ENCODE measurements around the gene CHRNB1.

The CHRNB1 gene

DNA sequence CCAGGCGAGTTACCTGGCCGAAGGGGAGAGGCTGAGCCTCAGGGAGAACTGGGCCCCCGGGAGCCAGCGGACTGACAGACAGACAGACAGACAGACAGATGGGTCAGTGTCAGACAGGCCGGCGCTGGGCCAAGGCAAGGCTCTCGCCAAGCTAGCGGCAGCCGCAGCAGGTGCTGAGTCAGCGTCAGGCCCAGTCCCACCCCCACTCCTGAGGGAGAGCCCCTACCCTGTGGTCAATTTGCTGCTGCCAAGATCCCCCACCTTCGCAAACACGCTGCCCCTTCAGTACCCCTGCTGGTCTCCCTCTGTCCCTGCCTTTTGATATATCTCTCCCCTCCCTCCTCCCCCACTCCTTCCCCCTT lies 4.0 kb upstream of the CHRNB1 start:
- FAIRE-seq (no peak), DNase-seq (ENCODE audit: insufficient read length) (no peak)
- TF ChIP-seq POLR2A (IDR thresholded peaks at IDR 0.05; ENCODE audit: low read depth, low read length) (no peak), POLR2AphosphoS5 (IDR thresholded peaks at IDR 0.05; ENCODE audit: low read depth, low read length) (no peak), TAF1 (IDR thresholded peaks at IDR 0.05; ENCODE audit: borderline replicate concordance, low read depth, low read length) (no peak)

DNA sequence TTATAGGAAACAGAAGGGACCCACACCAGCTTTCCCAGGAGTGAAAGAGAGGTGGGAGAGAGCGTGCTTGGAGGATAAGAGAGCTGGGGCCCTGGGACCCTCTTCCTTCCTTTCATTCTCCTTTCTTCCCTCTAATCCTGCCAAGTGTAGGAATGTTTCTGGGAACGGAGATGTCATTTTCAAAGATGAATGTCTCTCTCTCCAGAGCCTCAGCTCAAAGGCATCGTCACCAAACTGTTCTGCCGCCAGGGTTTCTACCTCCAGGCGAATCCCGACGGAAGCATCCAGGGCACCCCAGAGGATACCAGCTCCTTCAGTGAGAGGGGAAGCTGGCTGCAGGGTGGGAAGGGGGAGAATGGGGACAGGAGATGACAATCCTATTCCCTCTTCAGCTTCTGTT lies 3.6 kb upstream of the CHRNB1 start:
- DNase-seq (ENCODE audit: insufficient read length) = no peak
- TF ChIP-seq TAF1 (IDR thresholded peaks at IDR 0.05; ENCODE audit: borderline replicate concordance, low read depth, low read length) (no peak), POLR2A (IDR thresholded peaks at IDR 0.05; ENCODE audit: low read depth, low read length) (no peak), POLR2AphosphoS5 (IDR thresholded peaks at IDR 0.05; ENCODE audit: low read depth, low read length) (no peak)
- no peak for FAIRE-seq

DNA sequence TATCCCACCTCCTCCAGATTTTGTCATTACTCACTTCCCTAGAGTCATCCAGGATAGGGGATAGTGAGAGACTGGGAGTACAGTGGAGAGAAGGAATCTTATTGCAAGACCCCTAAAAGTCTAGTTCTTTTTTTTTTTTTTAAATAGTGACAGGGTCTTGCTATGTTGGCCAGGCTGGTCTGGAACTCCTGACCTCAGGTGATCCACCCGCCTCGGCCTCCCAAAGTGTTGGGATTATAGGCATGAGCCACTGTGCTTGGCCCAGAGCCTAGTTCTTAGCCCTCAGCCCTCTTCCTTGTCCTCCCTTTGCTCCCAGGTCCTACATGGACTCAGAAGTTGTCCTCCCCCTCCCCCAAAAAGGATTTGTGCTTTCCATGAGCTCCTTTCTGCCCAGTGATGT lies 2.7 kb upstream of the CHRNB1 start:
- TF ChIP-seq TAF1 (IDR thresholded peaks at IDR 0.05; ENCODE audit: borderline replicate concordance, low read depth, low read length) (no peak), POLR2AphosphoS5 (IDR thresholded peaks at IDR 0.05; ENCODE audit: low read depth, low read length) (no peak), POLR2A (IDR thresholded peaks at IDR 0.05; ENCODE audit: low read depth, low read length) (no peak)
- FAIRE-seq = no peak
- no peak for DNase-seq (ENCODE audit: insufficient read length)

DNA sequence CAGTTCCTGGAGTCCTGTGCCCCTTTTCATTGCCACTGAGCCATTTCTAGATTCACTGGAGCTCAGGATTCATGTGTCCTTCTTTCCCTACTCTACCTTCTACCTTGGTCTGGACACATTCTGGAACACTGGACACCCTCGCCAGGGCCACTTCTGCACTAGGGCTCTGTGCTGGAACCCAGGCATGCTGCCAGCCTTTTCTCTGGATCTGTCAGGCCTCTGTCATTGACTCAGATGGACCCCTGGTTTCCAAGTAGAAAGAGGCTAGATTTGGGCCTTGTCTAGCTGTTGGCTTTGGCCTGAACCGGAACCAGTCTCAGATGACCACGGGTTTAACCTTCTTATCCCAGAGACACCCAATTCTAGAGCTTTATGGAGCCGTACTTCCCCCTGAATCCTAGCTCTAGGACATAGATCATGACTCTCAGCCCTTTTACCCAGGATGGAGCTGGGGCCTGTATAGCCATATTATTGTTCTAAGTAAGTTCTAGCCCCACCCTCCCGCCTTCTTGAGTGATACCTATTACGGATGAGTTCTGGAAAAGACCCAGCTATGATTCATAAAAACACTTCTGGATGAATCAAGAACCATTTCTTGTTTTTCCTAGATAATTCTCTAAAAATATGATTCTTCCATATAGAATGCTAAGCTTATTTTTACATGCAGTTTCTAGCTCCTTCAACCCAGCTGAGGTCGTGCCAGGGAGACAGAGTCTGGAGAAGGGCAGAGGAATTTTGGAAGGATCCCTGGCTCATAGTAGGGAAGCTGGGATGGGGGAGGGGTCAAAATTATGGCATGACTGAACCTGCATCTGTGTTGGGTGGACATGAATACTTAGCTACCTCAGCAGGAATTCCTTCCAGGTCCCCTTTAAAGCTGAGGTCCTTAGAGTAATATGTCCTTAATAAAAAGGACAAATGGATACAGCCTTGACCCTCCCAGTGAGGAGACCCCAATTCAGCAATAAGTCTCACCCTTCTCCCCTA lies 1.1 kb upstream of the CHRNB1 start:
- DNase-seq (ENCODE audit: insufficient read length) (no peak), FAIRE-seq (no peak)
- TF ChIP-seq TAF1 (IDR thresholded peaks at IDR 0.05; ENCODE audit: borderline replicate concordance, low read depth, low read length) = no peak
- TF ChIP-seq POLR2AphosphoS5 (IDR thresholded peaks at IDR 0.05; ENCODE audit: low read depth, low read length) = no peak
- TF ChIP-seq POLR2A (IDR thresholded peaks at IDR 0.05; ENCODE audit: low read depth, low read length) = no peak

DNA sequence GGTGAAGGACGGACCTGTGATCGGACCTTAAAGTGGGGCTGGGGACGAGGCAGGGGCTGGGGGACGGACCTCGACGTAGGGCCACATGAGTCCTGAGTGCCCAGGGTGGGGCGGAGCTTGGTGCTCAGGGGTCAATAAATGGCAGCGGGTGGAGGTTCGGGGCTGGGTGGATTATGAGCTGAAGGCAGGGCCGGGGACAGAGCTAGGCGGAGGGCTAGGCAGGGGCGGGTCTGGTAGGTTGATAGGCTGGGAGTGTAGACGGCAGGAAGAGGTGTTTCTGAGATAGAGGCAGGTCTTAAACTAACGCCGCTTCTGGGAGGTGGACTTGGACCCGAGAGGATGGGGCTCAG lies 733 bp downstream of the CHRNB1 start:
- FAIRE-seq (no peak), DNase-seq (ENCODE audit: insufficient read length) (no peak)
- TF ChIP-seq TAF1 (IDR thresholded peaks at IDR 0.05; ENCODE audit: borderline replicate concordance, low read depth, low read length) (no peak), POLR2AphosphoS5 (IDR thresholded peaks at IDR 0.05; ENCODE audit: low read depth, low read length) (no peak), POLR2A (IDR thresholded peaks at IDR 0.05; ENCODE audit: low read depth, low read length) (no peak)

DNA sequence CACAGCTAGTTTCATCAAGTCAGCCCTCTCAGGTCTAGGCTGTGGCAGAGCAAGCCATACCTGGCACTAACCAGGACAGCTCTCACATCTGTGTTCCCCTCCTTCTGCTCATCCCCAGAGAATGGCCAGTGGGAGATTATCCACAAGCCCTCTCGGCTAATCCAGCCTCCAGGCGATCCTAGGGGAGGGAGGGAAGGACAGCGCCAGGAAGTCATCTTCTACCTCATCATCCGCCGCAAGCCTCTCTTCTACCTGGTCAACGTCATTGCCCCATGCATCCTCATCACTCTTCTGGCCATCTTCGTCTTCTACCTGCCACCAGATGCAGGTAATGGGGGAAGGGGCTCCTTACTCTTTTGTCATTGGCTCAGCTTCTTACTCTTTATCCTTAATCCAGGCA lies 3.6 kb downstream of the CHRNB1 start:
- no peak for FAIRE-seq
- no peak for DNase-seq (ENCODE audit: insufficient read length)
- no peak for TF ChIP-seq POLR2AphosphoS5 (IDR thresholded peaks at IDR 0.05; ENCODE audit: low read depth, low read length)
- TF ChIP-seq POLR2A (IDR thresholded peaks at IDR 0.05; ENCODE audit: low read depth, low read length) = no peak
- no peak for TF ChIP-seq TAF1 (IDR thresholded peaks at IDR 0.05; ENCODE audit: borderline replicate concordance, low read depth, low read length)

DNA sequence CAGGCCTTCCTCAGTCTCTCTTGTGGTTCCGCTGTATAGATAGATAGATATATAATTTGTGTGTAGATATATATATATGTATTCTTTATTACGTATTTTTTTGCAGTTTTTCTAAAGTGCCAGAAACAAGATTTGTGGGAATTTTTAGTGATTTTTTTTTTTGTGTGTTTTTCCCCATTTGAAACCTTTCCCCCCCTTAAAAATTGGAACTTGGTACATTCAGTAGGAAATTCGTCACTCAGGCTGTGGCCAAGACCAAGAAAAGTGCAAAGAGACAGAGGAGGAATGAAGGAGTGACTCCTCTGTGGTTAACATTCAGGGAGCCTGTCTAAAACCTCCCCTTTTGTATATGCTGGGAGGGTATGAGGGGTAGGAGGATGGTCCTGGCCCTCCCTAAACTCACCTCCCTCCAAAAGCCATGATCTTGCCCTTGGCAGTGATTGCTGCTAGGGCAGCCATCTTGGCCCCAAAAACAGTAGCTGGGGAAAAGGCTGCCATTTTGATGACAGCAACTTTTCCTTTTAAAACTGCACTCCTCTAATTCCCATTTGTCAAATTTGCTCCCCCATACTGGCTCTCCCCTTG lies 15.2 kb downstream of the CHRNB1 start:
- no peak for FAIRE-seq
- no peak for TF ChIP-seq TAF1 (IDR thresholded peaks at IDR 0.05; ENCODE audit: borderline replicate concordance, low read depth, low read length)
- DNase-seq (ENCODE audit: insufficient read length) = no peak

DNA sequence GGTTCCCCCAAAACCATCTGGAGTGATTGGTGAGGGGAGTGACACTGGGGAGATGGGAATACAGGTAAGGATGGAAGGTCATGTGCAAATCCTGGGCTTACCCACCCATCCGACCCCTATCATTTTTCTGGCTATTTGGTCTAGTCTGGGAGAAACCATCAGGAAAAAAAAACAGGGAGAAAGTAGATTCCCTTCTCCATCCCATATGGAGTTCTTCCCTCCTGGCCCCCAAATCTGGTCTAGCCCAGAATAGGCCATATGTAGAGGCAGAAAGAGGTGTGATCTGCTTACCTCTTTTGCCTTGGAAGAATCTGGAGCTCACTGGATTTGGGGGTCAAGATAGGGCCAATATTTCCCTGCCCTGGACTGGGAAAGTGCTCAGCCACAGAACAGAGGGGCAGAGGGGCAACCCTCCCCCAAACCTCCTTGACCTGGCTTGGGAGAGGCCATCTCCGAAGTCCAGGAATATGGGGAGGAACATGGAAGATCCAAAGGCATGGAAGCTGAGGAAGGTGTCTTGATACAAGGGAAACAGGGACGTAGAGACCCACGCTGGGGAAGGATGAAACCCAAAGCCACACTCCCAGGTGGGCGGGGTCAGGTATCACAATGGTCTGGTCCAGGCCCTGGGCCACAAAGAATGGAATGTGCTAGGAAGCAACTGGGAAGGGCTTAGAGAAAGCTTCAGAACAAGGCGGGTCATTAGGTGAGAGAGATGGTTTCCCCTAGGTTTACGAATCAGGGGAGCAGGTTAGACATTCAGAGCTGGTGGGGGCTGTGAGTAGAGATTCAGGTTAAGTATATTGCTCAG lies 16.2 kb downstream of the CHRNB1 start:
- TF ChIP-seq TAF1 (IDR thresholded peaks at IDR 0.05; ENCODE audit: borderline replicate concordance, low read depth, low read length) = no peak
- no peak for TF ChIP-seq POLR2AphosphoS5 (IDR thresholded peaks at IDR 0.05; ENCODE audit: low read depth, low read length)
- no peak for TF ChIP-seq POLR2A (IDR thresholded peaks at IDR 0.05; ENCODE audit: low read depth, low read length)
- FAIRE-seq = no peak

DNA sequence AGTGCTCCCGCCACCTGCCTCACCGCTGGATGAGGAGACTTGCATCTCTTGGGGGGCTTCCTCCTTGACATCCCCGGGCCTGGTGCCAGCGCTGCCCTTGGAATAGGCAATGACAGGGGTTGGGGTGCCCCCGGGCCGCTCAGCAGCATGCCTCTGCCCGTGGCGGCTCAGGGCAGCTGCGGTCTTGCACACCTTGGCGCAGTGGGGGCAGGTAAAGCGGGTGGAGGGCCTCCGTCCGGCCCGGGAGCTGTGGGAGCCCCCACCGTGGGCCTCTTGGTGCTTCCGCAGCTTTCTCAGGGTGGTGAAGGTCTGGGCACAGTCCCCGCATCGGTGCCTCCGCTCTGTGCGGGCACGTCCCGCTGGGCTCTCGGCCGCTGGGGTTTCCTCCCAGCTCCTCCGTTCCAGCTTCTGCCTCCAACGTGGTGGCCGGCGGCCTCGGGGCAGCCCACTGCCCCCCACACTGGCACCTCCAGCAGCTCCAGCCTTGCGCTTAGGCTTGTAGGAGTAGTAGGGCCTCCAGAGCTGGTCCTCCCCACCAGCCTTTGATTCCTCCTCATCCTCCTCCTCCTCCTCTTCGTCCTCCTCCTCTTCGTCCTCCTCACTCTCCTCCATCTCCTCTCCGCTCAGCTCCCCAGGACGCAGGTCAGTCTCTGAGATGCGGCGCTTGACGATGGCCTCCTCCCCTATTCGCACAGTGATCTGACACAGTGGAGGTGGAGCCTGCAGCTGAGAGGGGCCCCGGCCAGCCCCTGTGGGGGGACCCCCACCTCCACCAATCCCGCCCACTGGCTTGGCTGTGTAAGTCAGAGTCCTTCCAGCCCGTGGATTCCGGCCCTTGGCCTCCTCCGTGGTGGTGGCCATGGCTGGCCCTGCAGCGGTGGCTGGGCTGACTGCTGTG lies 17.9 kb downstream of the CHRNB1 start:
- DNase-seq (ENCODE audit: insufficient read length) (no peak), FAIRE-seq (no peak)
- TF ChIP-seq TAF1 (IDR thresholded peaks at IDR 0.05; ENCODE audit: borderline replicate concordance, low read depth, low read length) = 0 out of 2 replicates have a peak, but pooled peaks have one; percentile 35
- TF ChIP-seq POLR2A (IDR thresholded peaks at IDR 0.05; ENCODE audit: low read depth, low read length) = no peak
- no peak for TF ChIP-seq POLR2AphosphoS5 (IDR thresholded peaks at IDR 0.05; ENCODE audit: low read depth, low read length)

More for the DNA sequence above, 16.2 kb downstream of the CHRNB1 start:
- no peak for DNase-seq (ENCODE audit: insufficient read length)

DNA sequence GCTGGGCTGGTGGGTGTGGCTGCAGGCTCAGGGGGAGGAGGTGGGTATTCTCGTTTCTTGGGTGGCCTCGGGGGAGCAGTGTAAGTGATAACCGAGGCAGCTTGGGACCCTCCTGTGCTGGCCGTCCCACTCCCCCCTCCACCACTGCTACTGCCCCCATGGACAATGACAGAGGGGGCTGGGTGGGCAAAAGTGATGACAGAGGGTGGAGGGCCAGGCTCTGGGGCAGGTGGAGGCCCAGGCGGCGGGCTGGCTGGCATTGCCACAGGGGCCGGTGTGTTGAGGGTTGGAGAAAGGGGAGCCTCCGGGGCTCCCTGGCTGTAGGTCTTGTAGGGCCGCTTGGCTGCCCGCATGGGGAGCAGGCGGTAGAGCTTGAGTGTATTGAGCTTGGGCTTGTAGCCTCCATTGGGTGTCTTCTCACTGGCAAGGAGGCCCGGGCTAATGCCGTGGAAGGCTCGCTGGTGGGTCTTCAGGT lies 18.5 kb downstream of the CHRNB1 start:
- FAIRE-seq = no peak
- DNase-seq (ENCODE audit: insufficient read length) = no peak
- TF ChIP-seq POLR2AphosphoS5 (IDR thresholded peaks at IDR 0.05; ENCODE audit: low read depth, low read length) = no peak
- no peak for TF ChIP-seq TAF1 (IDR thresholded peaks at IDR 0.05; ENCODE audit: borderline replicate concordance, low read depth, low read length)
- TF ChIP-seq POLR2A (IDR thresholded peaks at IDR 0.05; ENCODE audit: low read depth, low read length) = no peak
